OCI-LY1 (cell line): Measurements from ENCODE around the gene SLC9A7.

ENCODE experiments used
- H2AFZ ChIP-seq: fragments of 200-600 bp; sonication (generic), shearing (Covaris generic); 2 replicates; pipeline ENCODE4 v1.6.0; 2014; ENCODE audit warnings: antibody characterized with exemption, mild to moderate bottlenecking, low read length
- H3F3A ChIP-seq: fragments of 200-600 bp; sonication (generic), shearing (Covaris generic); 2 replicates; pipeline ENCODE4 v1.6.0; 2014; ENCODE audit warnings: mild to moderate bottlenecking, antibody characterized with exemption, low read length, moderate library complexity; ENCODE audit not compliant: insufficient read depth
- H3K27ac ChIP-seq: fragments of 200-600 bp; sonication (generic); 2 replicates; pipeline ENCODE4 v1.5.1; 2014; ENCODE audit warnings: low read length, mixed run types, mild to moderate bottlenecking, low read depth; ENCODE audit not compliant: poor library complexity, severe bottlenecking
- H3K27me3 ChIP-seq: fragments of 200-600 bp; sonication (generic); 2 replicates; pipeline ENCODE4 v1.6.0; 2014; ENCODE audit warnings: antibody characterized with exemption, mild to moderate bottlenecking, low read length, moderate library complexity; ENCODE audit not compliant: insufficient read depth
- H3K36me3 ChIP-seq: fragments of 200-600 bp; sonication (generic); 2 replicates; pipeline ENCODE4 v1.6.1; 2014; ENCODE audit warnings: mild to moderate bottlenecking, antibody characterized with exemption, low read length, moderate library complexity, mixed read lengths; ENCODE audit not compliant: insufficient read depth
- H3K4me1 ChIP-seq: fragments of 200-600 bp; sonication (generic); 2 replicates; pipeline ENCODE4 v1.5.1; 2014; ENCODE audit warnings: mild to moderate bottlenecking, low read length, moderate library complexity; ENCODE audit not compliant: insufficient read depth, severe bottlenecking
- H3K4me2 ChIP-seq: fragments of 200-600 bp; sonication (generic), shearing (Covaris generic); 2 replicates; pipeline ENCODE4 v1.6.1; 2014; ENCODE audit warnings: low read length
- H3K4me3 ChIP-seq: fragments of 200-600 bp; sonication (generic); 2 replicates; pipeline ENCODE4 v1.5.1; 2014; ENCODE audit warnings: low read length, low read depth, mild to moderate bottlenecking, mixed read lengths; ENCODE audit not compliant: poor library complexity, severe bottlenecking
- H3K79me2 ChIP-seq: fragments of 200-600 bp; shearing (Covaris generic); 2 replicates; pipeline ENCODE4 v1.6.1; 2016; ENCODE audit warnings: mixed run types, low read length, mixed read lengths; ENCODE audit not compliant: insufficient read depth
- H3K9ac ChIP-seq: fragments of 200-600 bp; sonication (generic), shearing (Covaris generic); 2 replicates; pipeline ENCODE4 v1.6.1; 2014; ENCODE audit warnings: mild to moderate bottlenecking, low read length, mixed read lengths
- H3K9me2 ChIP-seq: fragments of 200-600 bp; sonication (generic), shearing (Covaris generic); 2 replicates; pipeline ENCODE4 v1.6.1; 2014; ENCODE audit warnings: low read depth, mild to moderate bottlenecking, low read length, mixed read lengths
- H3K9me3 ChIP-seq: fragments of 200-600 bp; shearing (Covaris generic); 2 replicates; pipeline ENCODE4 v1.6.1; 2014; ENCODE audit warnings: low read length, mixed read lengths
- H4K20me1 ChIP-seq: fragments of 200-600 bp; sonication (generic), shearing (Covaris generic); 2 replicates; pipeline ENCODE4 v1.6.0; 2016; ENCODE audit warnings: mild to moderate bottlenecking, low read length; ENCODE audit not compliant: insufficient read depth
- CTCF ChIP-seq: fragments of 200-600 bp; sonication (generic), shearing (Covaris generic); IDR thresholded peaks from 2 replicates; pipeline ENCODE4 v1.5.1; 2017; ENCODE audit warnings: mild to moderate bottlenecking, antibody characterized with exemption, low read length, moderate library complexity, mixed read lengths
- EZH2 ChIP-seq: fragments of 200-600 bp; sonication (generic), shearing (Covaris generic); IDR thresholded peaks from 2 replicates; pipeline ENCODE4 v1.8.0; 2017; ENCODE audit warnings: borderline replicate concordance, mixed run types, mild to moderate bottlenecking, antibody characterized with exemption, low read length, moderate library complexity, mixed read lengths

The SLC9A7 gene

GRCh38 chrX:46587158-46587557 lies 171.8 kb downstream of the SLC9A7 start:
- Histone ChIP-seq H3K27ac (no peak overlapping the region), H3K9me2 (no peaks in the 10 kb centered on the region), H3K79me2 (peaks cover 10% of the 10 kb centered on the region), H3K9me3 (no peaks in the 10 kb centered on the region), H3K4me2 (no peak overlapping the region), H3K4me1 (peaks cover 27% of the 10 kb centered on the region), H3K9ac (no peak overlapping the region), H2AFZ (no peak overlapping the region), H3K27me3 (no peaks in the 10 kb centered on the region), H3K36me3 (peaks cover 1% of the 10 kb centered on the region; the same call in 1 of the 2 replicates), H3K4me3 (no peak overlapping the region), H3F3A (no peaks in the 10 kb centered on the region), H4K20me1 (no peaks in the 10 kb centered on the region)
- TF ChIP-seq EZH2 = no peak
- no peak for TF ChIP-seq CTCF

- peaks cover 27% of the 10 kb centered on the region for H3K4me1 ChIP-seq
- TF ChIP-seq CTCF (no peak), EZH2 (no peak)
- H3K27ac ChIP-seq = no peak overlapping the region
Measured at GRCh38 chrX:46584736-46585135, 174.2 kb downstream of the SLC9A7 start.

GRCh38 chrX:46582966-46583365 lies 176.0 kb downstream of the SLC9A7 start:
- Histone ChIP-seq H2AFZ (no peak overlapping the region), H3K36me3 (peaks cover 5% of the 10 kb centered on the region; the same call in 1 of the 2 replicates), H3K27me3 (no peaks in the 10 kb centered on the region), H3K9ac (no peak overlapping the region), H3K27ac (no peak overlapping the region), H3K4me1 (peaks cover 18% of the 10 kb centered on the region), H3K79me2 (peaks cover 10% of the 10 kb centered on the region), H3K4me3 (no peak overlapping the region), H4K20me1 (no peaks in the 10 kb centered on the region), H3K9me3 (no peaks in the 10 kb centered on the region), H3K9me2 (no peaks in the 10 kb centered on the region), H3F3A (no peaks in the 10 kb centered on the region), H3K4me2 (no peak overlapping the region)
- TF ChIP-seq EZH2 = no peak
- no peak for TF ChIP-seq CTCF

More at GRCh38 chrX:46584736-46585135, 174.2 kb downstream of the SLC9A7 start:
- no peak overlapping the region for H2AFZ ChIP-seq
- H3K27me3 ChIP-seq = no peaks in the 10 kb centered on the region
- H3K4me3 ChIP-seq = no peak overlapping the region
- peaks cover 10% of the 10 kb centered on the region for H3K79me2 ChIP-seq
- no peaks in the 10 kb centered on the region; the same call in 1 of the 2 replicates for H3K36me3 ChIP-seq
- no peaks in the 10 kb centered on the region for H3K9me2 ChIP-seq
- no peaks in the 10 kb centered on the region for H4K20me1 ChIP-seq
- no peak overlapping the region for H3K4me2 ChIP-seq
- H3K9ac ChIP-seq = no peak overlapping the region
- no peaks in the 10 kb centered on the region for H3K9me3 ChIP-seq
- H3F3A ChIP-seq = no peaks in the 10 kb centered on the region
